OCI-LY3 (cell line): Measurements from ENCODE around the gene CTBP2.

ENCODE experiments used
- H2AFZ ChIP-seq: fragments of 200-600, 300-600 bp; shearing (Covaris generic); 2 replicates; pipeline ENCODE4 v1.6.0; 2014; ENCODE audit warnings: antibody characterized with exemption, low read depth, low read length
- H3K27ac ChIP-seq: fragments of 200-600, 300-600 bp; sonication (generic); 2 replicates; pipeline ENCODE4 v1.5.1; 2014; ENCODE audit warnings: mild to moderate bottlenecking, low read length, moderate library complexity, mixed read lengths
- H3K27me3 ChIP-seq: fragments of 200-600, 300-600 bp; sonication (generic); 2 replicates; pipeline ENCODE4 v1.6.1; 2014; ENCODE audit warnings: low read depth, low read length, mixed read lengths
- H3K36me3 ChIP-seq: fragments of 200-600, 300-600 bp; sonication (generic); replicated peaks from 2 replicates; pipeline ENCODE3; 2014; ENCODE audit warnings: low read depth, low read length, mixed read lengths
- H3K4me1 ChIP-seq: fragments of 300-600, 200-600 bp; sonication (generic); 2 replicates; pipeline ENCODE4 v1.6.1; 2014; ENCODE audit warnings: low read length, mixed read lengths
- H3K4me2 ChIP-seq: fragments of 200-600, 300-600 bp; sonication (generic); 2 replicates; pipeline ENCODE4 v1.6.1; 2014; ENCODE audit warnings: low read length, mixed read lengths
- H3K4me3 ChIP-seq: fragments of 300-600, 200-600 bp; sonication (generic); 2 replicates; pipeline ENCODE4 v1.5.1; 2014; ENCODE audit warnings: antibody characterized with exemption, mild to moderate bottlenecking, low read length, moderate library complexity
- H3K79me2 ChIP-seq: fragments of 300-600, 200-600 bp; shearing (Covaris generic); 2 replicates; pipeline ENCODE4 v1.6.1; 2014; ENCODE audit warnings: mild to moderate bottlenecking, low read length, mixed read lengths
- H3K9ac ChIP-seq: fragments of 300-600, 200-600 bp; shearing (Covaris generic); 2 replicates; pipeline ENCODE4 v1.6.0; 2014; ENCODE audit warnings: mild to moderate bottlenecking, low read length, moderate library complexity
- H3K9me3 ChIP-seq: fragments of 200-600, 300-600 bp; shearing (Covaris generic); 2 replicates; pipeline ENCODE4 v1.6.1; 2014; ENCODE audit warnings: low read length, mixed read lengths; ENCODE audit not compliant: insufficient read depth
- H4K20me1 ChIP-seq: fragments of 200-600, 300-600 bp; sonication (generic); 2 replicates; pipeline ENCODE4 v1.6.1; 2016; ENCODE audit warnings: low read length, mixed read lengths; ENCODE audit not compliant: insufficient read depth
- EZH2phosphoT487 ChIP-seq: fragments of 200-600 bp; shearing (Covaris generic); IDR thresholded peaks from 2 replicates; pipeline ENCODE4 v1.6.1; 2018; ENCODE audit warnings: antibody characterized with exemption, mixed run types, low read depth
- TF ChIP-seq, protein P1 (sequence below): fragments of 200-600, 300-600 bp; sonication (generic); IDR thresholded peaks from 2 replicates; pipeline ENCODE4 v1.5.1; 2014; ENCODE audit warnings: antibody characterized with exemption, low read length, low read depth

The CTBP2 gene

GRCh38 chr10:125141860-125142484 lies 18.4 kb downstream of the CTBP2 start:
- no peaks in the 10 kb centered on the region for H3K36me3 ChIP-seq
- H3K4me2 ChIP-seq = no peak overlapping the region
- no peaks in the 10 kb centered on the region for H3K4me1 ChIP-seq
- H4K20me1 ChIP-seq = no peaks in the 10 kb centered on the region
- H3K9me3 ChIP-seq = no peaks in the 10 kb centered on the region
- H3K9ac ChIP-seq = no peak overlapping the region
- H3K4me3 ChIP-seq = no peak overlapping the region
- H3K79me2 ChIP-seq = no peaks in the 10 kb centered on the region
- no peak overlapping the region for H3K27ac ChIP-seq
- no peak overlapping the region for H2AFZ ChIP-seq
- H3K27me3 ChIP-seq = peaks cover 11% of the 10 kb centered on the region; the same call in 1 of the 2 replicates
- TF ChIP-seq, protein P1, sequence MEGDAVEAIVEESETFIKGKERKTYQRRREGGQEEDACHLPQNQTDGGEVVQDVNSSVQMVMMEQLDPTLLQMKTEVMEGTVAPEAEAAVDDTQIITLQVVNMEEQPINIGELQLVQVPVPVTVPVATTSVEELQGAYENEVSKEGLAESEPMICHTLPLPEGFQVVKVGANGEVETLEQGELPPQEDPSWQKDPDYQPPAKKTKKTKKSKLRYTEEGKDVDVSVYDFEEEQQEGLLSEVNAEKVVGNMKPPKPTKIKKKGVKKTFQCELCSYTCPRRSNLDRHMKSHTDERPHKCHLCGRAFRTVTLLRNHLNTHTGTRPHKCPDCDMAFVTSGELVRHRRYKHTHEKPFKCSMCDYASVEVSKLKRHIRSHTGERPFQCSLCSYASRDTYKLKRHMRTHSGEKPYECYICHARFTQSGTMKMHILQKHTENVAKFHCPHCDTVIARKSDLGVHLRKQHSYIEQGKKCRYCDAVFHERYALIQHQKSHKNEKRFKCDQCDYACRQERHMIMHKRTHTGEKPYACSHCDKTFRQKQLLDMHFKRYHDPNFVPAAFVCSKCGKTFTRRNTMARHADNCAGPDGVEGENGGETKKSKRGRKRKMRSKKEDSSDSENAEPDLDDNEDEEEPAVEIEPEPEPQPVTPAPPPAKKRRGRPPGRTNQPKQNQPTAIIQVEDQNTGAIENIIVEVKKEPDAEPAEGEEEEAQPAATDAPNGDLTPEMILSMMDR = no peak
- no peak for TF ChIP-seq EZH2phosphoT487

DNA sequence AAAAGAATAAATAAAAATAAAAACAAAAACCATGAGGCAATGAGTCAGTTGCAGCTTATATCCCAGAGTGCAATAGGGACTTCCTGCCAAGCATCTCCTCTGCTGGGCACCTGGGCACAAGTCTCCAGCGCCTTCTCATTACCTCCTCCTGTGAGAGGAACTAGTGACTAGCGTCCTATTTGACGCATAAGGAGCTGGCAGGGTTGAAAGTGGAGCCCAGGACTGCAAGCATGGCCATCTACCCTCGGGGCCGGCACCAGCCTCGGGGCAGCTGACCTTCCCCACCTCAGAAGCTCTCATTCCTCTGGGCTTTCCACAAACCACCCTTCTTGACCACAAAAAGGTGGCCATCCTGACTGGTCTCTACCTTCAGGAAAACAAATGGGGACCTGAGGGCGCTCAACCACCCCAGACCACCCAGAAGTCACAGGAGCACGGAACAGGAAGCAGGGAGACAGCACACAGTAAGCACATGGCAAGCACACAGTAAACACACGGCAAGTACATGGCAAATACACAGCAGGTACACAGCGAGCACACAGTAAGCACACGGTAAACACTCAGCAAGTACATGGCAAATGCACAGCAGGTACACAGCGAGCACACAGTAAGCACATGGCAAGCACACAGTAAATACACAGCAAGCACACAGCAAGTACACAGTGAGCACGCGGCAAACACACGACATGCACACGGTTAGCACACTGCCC lies 19.1 kb downstream of the CTBP2 start:
- H3K9me3 ChIP-seq = no peaks in the 10 kb centered on the region
- no peak overlapping the region for H3K27ac ChIP-seq
- peaks cover 11% of the 10 kb centered on the region; the same call in 1 of the 2 replicates for H3K27me3 ChIP-seq
- TF ChIP-seq EZH2phosphoT487 = no peak
- TF ChIP-seq, protein P1 = no peak
- H4K20me1 ChIP-seq = no peaks in the 10 kb centered on the region
- no peaks in the 10 kb centered on the region for H3K4me1 ChIP-seq
- H3K4me3 ChIP-seq = no peak overlapping the region
- H2AFZ ChIP-seq = no peak overlapping the region
- H3K4me2 ChIP-seq = no peak overlapping the region
- H3K9ac ChIP-seq = no peak overlapping the region
- H3K79me2 ChIP-seq = no peaks in the 10 kb centered on the region
- H3K36me3 ChIP-seq = no peaks in the 10 kb centered on the region

DNA sequence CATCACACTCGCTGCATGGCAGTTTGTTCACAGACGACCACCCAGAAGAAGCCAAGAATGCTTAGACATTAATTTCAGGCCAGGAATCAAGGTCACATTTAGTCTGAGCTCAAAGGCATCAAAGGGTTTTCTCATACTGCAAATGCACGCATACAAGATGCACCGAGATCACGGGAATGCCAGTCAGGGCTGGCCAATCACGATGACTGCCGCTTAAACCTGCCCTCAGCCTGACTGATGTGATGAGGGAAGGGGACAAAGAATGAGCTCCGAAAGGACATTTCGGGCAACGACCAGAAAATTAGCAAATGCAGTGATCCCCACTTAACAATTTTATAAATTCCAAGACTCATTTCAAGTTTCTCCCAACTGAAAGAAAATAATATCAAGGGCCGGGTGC lies 20.2 kb downstream of the CTBP2 start:
- no peaks in the 10 kb centered on the region for H4K20me1 ChIP-seq
- H3K79me2 ChIP-seq = no peaks in the 10 kb centered on the region
- no peak for TF ChIP-seq EZH2phosphoT487
- TF ChIP-seq, protein P1 = no peak
- H3K36me3 ChIP-seq = no peaks in the 10 kb centered on the region
- H3K9ac ChIP-seq = no peak overlapping the region
- no peak overlapping the region for H3K27ac ChIP-seq
- no peaks in the 10 kb centered on the region for H3K4me1 ChIP-seq
- no peak overlapping the region for H3K4me2 ChIP-seq
- H2AFZ ChIP-seq = no peak overlapping the region
- peaks cover 11% of the 10 kb centered on the region; the same call in 1 of the 2 replicates for H3K27me3 ChIP-seq
- H3K9me3 ChIP-seq = no peaks in the 10 kb centered on the region
- no peak overlapping the region for H3K4me3 ChIP-seq

DNA sequence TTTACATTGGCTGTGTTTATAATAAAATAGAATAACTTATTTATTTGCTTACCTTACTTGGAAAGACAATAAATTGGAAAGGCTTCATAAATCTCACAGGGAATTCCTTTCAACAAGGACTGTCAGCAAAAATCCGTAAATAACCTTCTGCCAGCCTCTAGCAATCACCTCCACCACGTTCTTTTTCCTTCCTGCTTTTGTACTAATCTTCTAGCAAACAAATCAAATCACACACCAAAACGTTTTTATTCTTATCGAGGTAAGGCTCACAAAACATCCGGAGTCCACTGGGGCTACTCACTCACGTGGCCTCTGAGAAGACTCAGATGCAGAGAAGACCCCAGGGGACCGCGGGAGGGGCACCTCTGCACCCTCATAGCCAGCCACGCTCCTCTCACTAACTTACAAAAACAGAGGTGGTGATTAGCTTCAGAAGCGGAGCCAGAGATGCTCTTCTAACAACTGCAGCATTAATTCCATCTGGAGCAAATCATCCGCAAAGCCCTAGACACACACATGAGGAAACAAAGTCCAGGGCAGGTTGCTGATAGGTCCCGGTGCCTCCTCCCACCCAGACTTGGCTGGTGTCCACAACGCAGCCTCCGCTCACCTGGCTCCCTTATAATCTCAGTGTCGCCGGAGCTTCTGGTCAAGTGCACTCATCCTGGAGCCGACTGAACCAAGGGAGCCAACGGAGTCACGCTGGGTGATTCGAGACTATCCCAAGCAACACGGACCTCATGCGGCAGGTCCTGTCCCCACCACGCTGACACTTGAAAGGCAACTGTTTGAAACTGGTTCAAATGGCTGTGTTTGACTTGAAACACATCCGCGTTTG lies 22.5 kb downstream of the CTBP2 start:
- H3K27me3 ChIP-seq = peaks cover 4% of the 10 kb centered on the region

More for the DNA sequence above, 22.5 kb downstream of the CTBP2 start:
- Histone ChIP-seq H3K27ac (no peak overlapping the region), H3K4me3 (no peak overlapping the region), H2AFZ (no peak overlapping the region), H3K4me2 (no peak overlapping the region), H3K9me3 (no peaks in the 10 kb centered on the region), H3K79me2 (no peaks in the 10 kb centered on the region), H3K9ac (no peak overlapping the region), H4K20me1 (no peaks in the 10 kb centered on the region), H3K36me3 (no peaks in the 10 kb centered on the region), H3K4me1 (no peaks in the 10 kb centered on the region)
- TF ChIP-seq, protein P1 = no peak
- TF ChIP-seq EZH2phosphoT487 = no peak
